HG02798 (cell line): ENCODE results near the gene LILRB3.
A peak's percentile ranks its signal among the peaks of the same experiment; 100 is the strongest.
"Not testable (repeated sequence)": the region's sequence is repeated elsewhere in the genome, so short reads cannot be mapped to it uniquely, and the experiment has no call there.

Source experiments
- ATAC-seq: cut with Tn5 transposase; IDR thresholded peaks from one replicate; pipeline ENCODE4 v1.9.1; 2021; ENCODE audit warnings: mild to moderate bottlenecking; ENCODE audit not compliant: unreplicated experiment, poor library complexity

Gene LILRB3

GRCh38 chr19:54191811-54192453 lies 30.9 kb downstream of the LILRB3 start:
- no peak for ATAC-seq

DNA sequence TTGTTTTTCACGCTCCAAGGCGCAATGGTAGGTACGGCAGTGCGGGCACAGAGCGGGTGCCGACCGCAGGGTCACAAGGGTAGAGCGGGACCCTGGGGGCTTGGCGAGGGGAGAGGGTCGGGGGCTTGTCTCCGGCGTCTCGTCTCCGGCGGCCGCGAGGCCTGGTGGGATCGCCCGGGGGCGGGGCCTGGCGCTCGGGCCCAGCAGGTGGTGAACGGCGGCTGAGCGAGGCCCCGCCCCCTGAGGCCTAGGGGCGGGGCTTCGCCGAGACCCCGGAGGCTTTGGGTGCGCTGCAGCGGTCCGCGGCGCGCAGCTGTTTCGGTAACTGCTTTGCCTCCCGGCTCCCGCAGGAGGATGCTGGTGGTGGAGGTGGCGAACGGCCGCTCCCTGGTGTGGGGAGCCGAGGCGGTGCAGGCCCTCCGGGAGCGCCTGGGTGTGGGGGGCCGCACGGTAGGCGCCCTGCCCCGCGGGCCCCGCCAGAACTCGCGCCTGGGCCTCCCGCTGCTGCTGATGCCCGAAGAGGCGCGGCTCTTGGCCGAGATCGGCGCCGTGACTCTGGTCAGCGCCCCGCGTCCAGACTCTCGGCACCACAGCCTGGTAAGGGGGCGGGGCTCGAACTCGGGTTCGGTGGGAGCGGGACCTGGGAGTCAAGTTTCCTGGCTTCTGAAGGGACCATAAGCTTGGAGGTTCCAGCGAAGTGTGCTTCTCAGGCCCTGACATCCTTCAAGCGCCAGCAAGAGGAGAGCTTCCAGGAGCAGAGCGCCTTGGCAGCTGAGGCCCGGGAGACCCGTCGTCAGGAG lies 31.6 kb downstream of the LILRB3 start, which contains the start of gene TSEN34:
TSEN34 (plus strand) TSS at position 298 of the 800 bp plus-strand sequence; CDS start at position 355, 57 bp downstream.
- ATAC-seq = peak; percentile 28

GRCh38 chr19:54190503-54191010 lies 32.2 kb downstream of the LILRB3 start:
- ATAC-seq = peak; percentile 54

DNA sequence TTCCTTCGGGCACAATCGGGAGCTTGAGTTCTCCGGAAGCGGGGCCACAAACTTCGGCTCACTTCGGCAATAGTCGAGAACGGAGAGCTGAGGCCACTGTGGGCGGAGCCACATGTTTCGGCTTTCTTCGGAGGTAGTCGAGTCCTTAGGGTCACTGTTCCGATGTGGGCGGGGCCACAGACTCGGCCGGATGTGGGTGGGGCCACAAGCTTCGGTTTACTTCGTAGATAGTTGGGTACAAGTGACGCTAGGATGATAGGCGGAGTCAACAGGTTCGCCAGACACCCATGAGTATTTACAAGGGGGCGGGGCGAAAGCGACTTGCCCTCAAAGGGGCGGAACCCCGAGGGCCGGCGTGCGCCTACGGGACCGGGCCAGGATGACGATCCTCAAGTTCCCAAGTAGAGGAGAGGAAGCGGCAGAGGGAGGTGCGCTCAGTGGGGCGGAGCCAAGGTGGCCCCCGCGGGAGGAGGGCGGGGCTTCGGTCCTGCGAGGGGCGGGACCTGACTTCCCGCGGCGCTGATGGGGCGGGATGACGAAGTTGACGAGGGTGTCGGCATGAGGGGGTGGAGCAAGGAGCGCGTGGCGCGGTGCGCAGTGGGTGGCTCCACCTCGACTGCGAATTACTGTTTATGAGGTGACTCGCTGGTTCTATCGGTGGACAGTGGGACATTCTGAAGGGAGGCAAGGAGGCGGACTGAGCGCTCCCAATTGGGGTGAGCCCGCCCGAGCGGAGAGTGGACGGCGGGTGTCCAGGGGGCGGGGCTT lies 32.9 kb downstream of the LILRB3 start:
- peak; percentile 54 for ATAC-seq

DNA sequence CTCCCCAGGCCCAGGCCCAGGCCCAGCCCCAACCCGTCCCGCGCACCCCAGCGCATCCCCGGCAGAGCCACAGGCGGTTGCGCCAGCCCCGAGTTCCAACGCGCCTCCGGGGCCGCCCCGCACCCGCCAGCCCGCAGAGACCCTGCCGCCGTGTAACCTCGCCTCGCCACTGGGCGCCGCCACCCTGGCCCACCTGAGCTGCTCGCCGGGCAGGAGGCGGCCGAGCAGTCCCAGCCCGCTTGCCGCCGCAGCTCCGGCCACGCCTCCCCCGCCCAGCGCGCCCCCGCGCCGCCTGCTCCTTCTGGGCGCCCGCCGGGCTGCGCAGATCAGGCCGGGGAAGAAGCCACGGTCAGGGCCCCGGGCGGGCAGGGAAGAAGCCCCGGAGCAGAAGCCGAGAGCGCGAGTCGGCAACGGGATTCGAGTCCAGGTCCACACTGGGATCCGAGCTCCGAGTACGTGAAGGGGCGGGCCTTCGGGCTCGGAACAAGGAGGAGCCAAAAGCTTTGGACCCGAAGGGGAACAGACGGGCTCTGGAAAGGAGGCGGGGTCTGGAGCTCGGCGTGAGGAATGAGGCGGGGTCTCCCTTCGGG lies 33.6 kb downstream of the LILRB3 start, which contains the start of gene MBOAT7:
MBOAT7 (minus strand) TSS at position 436 of the 590 bp plus-strand sequence. CDS start 1,072 bp downstream, outside the sequence.
- peak; percentile 15 for ATAC-seq

- no peak for ATAC-seq
Measured at GRCh38 chr19:54188215-54188871, 34.5 kb downstream of the LILRB3 start.

DNA sequence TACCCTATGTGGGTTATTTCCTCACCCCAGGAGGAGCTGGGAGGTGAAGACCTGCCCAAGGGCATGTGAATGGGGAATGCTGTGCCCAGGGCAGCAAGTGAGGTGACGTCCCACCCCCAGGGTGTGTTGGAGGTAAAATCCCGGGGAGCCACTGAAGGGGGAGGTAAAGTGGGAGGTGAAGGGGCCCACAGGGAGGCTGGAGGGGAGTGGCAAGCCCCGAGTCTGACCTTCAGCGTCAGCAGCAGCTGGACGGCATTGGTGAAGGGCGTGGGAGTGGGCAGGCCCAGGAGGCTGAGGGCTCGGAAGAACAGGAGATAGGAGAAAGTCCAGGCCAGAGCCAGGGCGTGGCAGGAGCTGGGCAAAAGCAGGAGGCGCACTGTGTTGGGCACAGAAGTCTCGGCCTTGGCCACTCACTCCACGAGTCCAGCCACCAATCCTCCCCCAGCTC lies 35.8 kb downstream of the LILRB3 start:
- ATAC-seq = no peak

- ATAC-seq = no peak
Measured at GRCh38 chr19:54186351-54186750, 36.5 kb downstream of the LILRB3 start.

DNA sequence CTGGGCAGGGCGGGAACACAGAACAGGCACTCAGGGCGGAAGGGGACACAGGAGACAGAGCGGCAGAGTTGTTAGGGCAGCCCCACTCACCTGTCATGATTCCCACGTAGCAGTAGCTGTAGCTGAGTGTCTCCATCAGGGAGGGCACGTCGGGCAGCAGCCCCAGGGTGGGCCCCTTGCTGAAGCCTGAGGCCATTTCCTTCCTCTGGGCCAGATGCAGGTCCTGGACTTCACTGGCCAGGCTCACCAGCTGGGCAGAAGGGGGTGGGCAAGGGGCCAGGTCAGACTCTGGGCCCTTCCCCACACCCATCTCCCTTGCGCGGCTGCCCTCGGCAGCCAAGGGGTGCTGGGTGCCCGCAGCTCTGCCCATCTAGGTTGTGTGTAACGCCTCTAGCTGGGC lies 39.4 kb downstream of the LILRB3 start:
- ATAC-seq = no peak

DNA sequence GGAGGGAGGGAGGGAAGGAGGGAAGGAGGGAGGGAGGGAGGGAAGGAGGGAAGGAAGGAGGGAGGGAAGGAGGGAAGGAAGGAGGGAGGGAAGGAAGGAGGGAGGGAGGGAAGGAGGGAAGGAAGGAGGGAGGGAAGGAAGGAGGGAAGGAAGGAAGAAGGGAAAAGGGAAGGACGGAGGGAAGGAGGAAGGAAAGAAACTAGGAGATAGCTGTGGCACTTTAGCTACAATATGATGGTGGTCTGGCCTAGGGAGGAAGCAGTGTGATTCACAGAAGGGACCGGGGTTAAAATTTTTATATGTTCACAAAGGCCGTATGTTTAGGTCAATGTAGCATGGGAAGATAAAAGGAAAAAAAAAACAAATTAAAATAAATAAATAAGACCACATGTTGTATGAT lies 40.9 kb downstream of the LILRB3 start:
- ATAC-seq = not testable (repeated sequence)

- ATAC-seq = no peak
Measured at GRCh38 chr19:54180691-54181091, 42.1 kb downstream of the LILRB3 start.

GRCh38 chr19:54179921-54180461 lies 42.8 kb downstream of the LILRB3 start:
- no peak for ATAC-seq

- no peak for ATAC-seq
Measured at GRCh38 chr19:54179262-54179852, 43.5 kb downstream of the LILRB3 start.

DNA sequence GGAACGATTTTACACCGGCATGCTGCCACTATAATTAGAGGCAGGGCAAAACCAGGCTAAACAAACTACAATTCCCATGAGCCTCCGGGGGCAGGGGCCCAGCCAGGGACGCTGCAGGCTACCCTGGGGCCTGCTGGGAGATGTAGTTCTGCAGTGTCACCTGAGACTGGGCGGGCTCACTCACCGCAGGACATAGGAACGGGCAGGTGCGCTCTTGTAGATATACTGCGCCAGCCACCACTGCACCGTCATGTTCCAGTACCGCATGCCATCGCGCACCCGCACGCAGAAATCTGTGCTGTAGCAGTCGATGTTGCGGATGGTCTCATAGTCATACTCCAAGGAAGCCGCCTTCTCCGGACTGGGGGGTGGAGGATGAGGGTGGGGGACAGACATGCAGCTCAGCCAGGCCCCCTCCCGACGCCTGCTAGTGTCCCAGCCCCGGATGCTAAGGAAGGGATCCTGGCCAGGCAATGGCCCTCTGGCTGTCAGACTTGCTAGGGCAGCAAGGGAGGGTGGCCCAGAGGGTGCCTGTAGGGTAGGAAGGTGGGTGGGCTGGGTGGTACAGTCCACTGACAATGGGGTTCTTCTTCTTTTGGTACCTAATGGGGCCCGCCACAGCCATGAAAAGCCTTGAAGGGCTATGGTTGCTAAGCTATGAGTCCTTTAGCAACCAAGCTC lies 44.1 kb downstream of the LILRB3 start:
- ATAC-seq = no peak

- no peak for ATAC-seq
Measured at GRCh38 chr19:54173951-54174834, 48.6 kb downstream of the LILRB3 start.

GRCh38 chr19:54173359-54173699 lies 49.5 kb downstream of the LILRB3 start:
- ATAC-seq = no peak

DNA sequence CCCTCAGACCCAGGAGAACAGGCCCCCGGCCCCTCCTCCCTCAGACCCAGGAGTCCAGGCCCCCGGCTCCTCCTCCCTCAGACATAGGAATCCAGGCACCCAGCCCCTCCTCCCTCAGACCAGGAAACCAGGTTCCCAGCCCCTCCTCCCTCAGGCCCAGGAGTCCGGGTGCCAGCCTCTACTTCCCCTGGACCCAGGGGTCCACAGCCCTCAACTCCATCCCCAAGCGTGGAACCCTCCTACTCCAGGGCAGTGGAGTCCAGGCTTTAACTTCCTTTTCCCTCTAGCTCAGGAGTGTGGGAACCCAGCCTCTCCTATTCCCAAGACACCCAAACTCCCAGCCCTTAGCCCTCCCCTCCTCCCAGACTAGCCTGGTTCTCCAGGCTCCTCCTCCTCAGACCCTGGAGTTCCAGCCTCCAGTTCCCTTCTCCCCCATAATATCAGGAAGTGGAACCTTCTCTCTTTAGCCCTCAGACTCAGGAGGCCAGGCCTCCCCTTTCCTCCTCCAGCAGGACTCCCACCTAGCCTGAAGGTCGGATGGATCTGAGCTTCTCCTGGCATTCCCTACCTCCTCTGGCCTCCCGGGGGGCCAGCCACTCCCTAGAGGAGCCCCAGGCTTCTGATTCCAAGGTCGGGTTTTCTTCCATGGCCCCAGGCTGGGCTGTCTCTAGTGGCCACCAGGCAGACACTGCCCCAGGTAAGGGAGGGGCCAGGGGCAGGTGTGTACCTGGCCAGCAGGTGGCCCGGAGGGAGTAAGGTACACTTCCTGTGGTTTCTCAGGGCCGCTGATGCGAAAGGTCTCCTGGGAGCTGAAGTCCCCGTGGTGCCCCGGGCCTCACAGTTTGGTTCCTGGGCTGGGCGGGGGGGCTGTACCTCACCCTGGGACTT lies 50.1 kb downstream of the LILRB3 start, which contains the start of gene TMC4:
TMC4 (minus strand) TSS at position 690 of the 888 bp plus-strand sequence; CDS start at position 647, 43 bp downstream.
- ATAC-seq = no peak
